HG02642 (cell line): ENCODE measurements around the gene PDSS2.
"Not testable (repeated sequence)": the region's sequence is repeated elsewhere in the genome, so short reads cannot be mapped to it uniquely, and the experiment has no call there.

ENCODE experiments used
- ATAC-seq: cut with Tn5 transposase; IDR thresholded peaks from one replicate; pipeline ENCODE4 v1.9.1; 2021; ENCODE audit warnings: mild to moderate bottlenecking; ENCODE audit not compliant: unreplicated experiment, poor library complexity

The PDSS2 gene

GRCh38 chr6:107475826-107476225 is 16.5 kb upstream of the PDSS2 start:
- not testable (repeated sequence) for ATAC-seq

- ATAC-seq: not testable (repeated sequence)
Observed at GRCh38 chr6:107475360-107475759, 16.0 kb upstream of the PDSS2 start.

GRCh38 chr6:107473660-107474059 is 14.3 kb upstream of the PDSS2 start:
- no peak for ATAC-seq

- ATAC-seq: no peak
Observed at GRCh38 chr6:107470364-107470763, 11.0 kb upstream of the PDSS2 start.

GRCh38 chr6:107466062-107466461 is 6.7 kb upstream of the PDSS2 start:
- ATAC-seq: no peak

GRCh38 chr6:107460083-107460631 is 793 bp upstream of the PDSS2 start:
- no peak for ATAC-seq

GRCh38 chr6:107458672-107459282 is 587 bp downstream of the PDSS2 start:
- ATAC-seq: peak; percentile 22

- ATAC-seq: no peak
Observed at GRCh38 chr6:107448776-107449175, 10.6 kb downstream of the PDSS2 start.

- ATAC-seq: no peak
Observed at GRCh38 chr6:107447663-107448216, 11.6 kb downstream of the PDSS2 start.

- ATAC-seq: no peak
Observed at GRCh38 chr6:107444277-107444676, 15.1 kb downstream of the PDSS2 start.

GRCh38 chr6:107443608-107444267 is 15.6 kb downstream of the PDSS2 start:
- ATAC-seq: no peak

- ATAC-seq: no peak
Observed at GRCh38 chr6:107442938-107443607, 16.3 kb downstream of the PDSS2 start.

GRCh38 chr6:107441682-107442081 is 17.7 kb downstream of the PDSS2 start:
- ATAC-seq: no peak

- ATAC-seq: no peak
Observed at GRCh38 chr6:107440936-107441335, 18.4 kb downstream of the PDSS2 start.

GRCh38 chr6:107439406-107439805 is 20.0 kb downstream of the PDSS2 start:
- ATAC-seq: no peak

- ATAC-seq: no peak
Observed at GRCh38 chr6:107437691-107438090, 21.7 kb downstream of the PDSS2 start.

- no peak for ATAC-seq
Observed at GRCh38 chr6:107436881-107437280, 22.5 kb downstream of the PDSS2 start.

GRCh38 chr6:107435798-107436197 is 23.6 kb downstream of the PDSS2 start:
- ATAC-seq: no peak

GRCh38 chr6:107434812-107435211 is 24.6 kb downstream of the PDSS2 start:
- no peak for ATAC-seq

- ATAC-seq: not testable (repeated sequence)
Observed at GRCh38 chr6:107425951-107426350, 33.4 kb downstream of the PDSS2 start.

GRCh38 chr6:107423474-107423990 is 35.8 kb downstream of the PDSS2 start:
- no peak for ATAC-seq
